Epithelial cell of proximal tubule (primary cell): ENCODE results near the gene SLC36A2. TPM values are rescaled to one million over a fixed set of nuclear protein-coding genes. Genes with fewer than 3 reads are reported as not detected.

ENCODE experiments used
- DNase-seq: peaks from one replicate; pipeline ENCODE4 v3.0.0-alpha.2; 2011; ENCODE audit warnings: low read depth
- H3K4me3 ChIP-seq: 2 replicates; pipeline ENCODE4 v1.5.1; 2011; ENCODE audit warnings: low read depth, mild to moderate bottlenecking, low read length
- CTCF ChIP-seq: conservative IDR thresholded peaks from 2 replicates; pipeline ENCODE4 v1.5.1; 2012; ENCODE audit warnings: low read depth, mild to moderate bottlenecking, low read length
- total RNA-seq: library from RNA; depleted of rRNA; stranded (reverse); fragments of >200 nt; gene quantifications from 2 replicates; pipeline ENCODE4 v1.2.3, GENCODE V29; 2015

The SLC36A2 gene
- total RNA-seq, 1 donor from 2014 or later: not detected

- no peak overlapping the region for H3K4me3 ChIP-seq
- DNase-seq: no peak
- no peak for TF ChIP-seq CTCF
Measured at GRCh38 chr5:151286246-151286645, 61.1 kb downstream of the SLC36A2 start.

DNA sequence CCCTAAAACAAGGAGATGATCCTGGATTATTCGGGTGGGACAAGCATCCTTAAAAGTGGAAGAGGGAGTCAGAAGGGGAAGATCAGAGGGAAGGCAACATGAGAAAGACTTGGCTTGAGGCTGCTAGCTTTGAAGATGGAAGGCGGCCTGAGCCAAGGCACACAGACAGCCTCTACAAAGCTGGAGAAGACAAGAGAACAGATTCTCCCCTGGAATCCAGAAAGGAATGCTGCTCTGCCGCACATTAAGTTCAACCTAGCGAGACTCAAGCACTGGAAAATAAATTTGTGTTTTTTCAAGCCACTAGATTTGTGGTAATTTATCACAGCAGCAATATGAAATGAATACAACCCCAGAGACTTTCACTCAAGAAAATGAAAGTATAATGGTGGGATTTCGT lies 61.7 kb downstream of the SLC36A2 start:
- DNase-seq: no peak
- no peak overlapping the region for H3K4me3 ChIP-seq
- no peak for TF ChIP-seq CTCF

DNA sequence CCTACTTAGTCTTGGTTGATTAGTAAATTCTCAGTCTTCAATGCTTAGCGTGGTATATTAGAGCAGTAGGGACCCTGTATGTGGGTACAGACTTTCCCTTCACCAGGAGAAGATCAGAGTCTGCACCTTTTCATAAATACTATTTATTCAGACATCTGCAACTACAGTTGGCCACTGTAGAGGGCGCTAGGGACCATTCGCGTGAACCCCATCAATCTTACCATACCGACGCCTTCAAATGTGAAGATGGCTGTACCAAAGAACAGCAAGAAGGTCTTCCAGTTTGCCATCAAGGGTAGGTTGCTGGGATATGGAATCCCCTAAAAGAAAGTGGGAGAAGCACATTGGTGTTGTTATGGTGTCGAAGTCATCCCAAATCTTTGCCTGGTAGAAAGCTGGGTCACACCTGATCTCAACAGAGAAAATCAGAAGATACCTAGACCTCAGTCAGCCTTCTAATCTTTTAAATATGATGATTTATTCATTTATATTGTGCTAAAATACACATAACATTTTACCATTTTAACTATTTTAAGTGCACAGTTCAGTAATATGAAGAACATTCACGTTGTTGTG lies 62.9 kb downstream of the SLC36A2 start:
- DNase-seq: no peak
- peak; percentile 50 for TF ChIP-seq CTCF
- no peak overlapping the region for H3K4me3 ChIP-seq

- H3K4me3 ChIP-seq: no peak overlapping the region
- DNase-seq: no peak
- no peak for TF ChIP-seq CTCF
Measured at GRCh38 chr5:151283120-151283825, 64.1 kb downstream of the SLC36A2 start.

DNA sequence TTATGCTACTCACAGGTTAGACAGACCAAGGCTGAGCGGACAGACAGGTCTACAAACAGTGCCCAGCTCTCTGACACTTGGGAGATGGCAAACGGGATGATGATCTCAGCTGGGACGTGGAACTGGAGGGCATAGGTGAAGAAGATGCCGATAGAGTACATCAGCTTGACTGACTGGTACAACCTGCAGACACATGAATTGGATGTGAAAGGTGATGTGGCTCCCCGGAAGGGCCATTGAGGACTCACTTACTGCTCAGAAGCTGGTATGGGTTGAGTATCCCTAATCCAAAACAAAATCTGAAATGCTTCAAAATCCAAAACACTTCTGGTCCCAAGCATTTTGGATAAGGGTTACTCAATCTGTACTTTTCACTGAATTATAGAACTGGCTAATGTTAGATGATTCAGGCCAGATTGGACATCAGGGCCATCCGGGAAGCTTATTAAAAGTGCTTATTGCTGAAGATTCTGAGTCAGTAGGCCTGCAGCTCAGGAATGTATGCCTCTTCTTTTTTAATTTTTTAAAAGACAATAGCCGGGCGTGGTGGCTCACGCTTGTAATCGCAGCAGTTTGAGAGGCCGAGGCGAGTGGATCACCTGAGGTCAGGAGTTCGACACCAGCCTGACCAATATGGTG lies 66.2 kb downstream of the SLC36A2 start:
- no peak for DNase-seq
- no peak overlapping the region for H3K4me3 ChIP-seq
- TF ChIP-seq CTCF: no peak

DNA sequence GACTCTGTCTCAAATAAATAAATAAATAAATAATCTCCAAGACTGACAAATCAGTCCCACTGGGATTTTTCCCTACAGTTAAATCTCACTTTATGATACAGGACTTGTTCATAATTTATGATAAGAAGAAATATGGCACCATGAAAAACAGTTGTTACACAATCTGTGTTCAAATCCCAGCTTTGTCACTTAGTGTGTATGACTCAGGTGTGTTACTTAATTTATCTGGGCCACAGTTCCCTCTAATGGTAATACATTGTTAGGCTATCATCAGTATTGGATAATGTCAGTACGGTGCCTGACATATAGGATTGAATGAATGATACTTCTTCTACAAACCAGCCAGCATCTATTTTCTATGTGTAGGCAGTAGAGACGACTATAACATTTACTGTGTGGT lies 66.9 kb downstream of the SLC36A2 start:
- H3K4me3 ChIP-seq: no peak overlapping the region
- TF ChIP-seq CTCF: no peak

More for the DNA sequence above, 66.9 kb downstream of the SLC36A2 start:
- no peak for DNase-seq
